Thymus (tissue), 11 donors: ENCODE data around the gene WDR86. TPM values are rescaled to one million over a fixed set of nuclear protein-coding genes. Genes with fewer than 3 reads are reported as not detected.

Source experiments
- DNase-seq, 9 donors: peaks; one replicate each; pipeline ENCODE4 v3.0.0-alpha.2; 2013; ENCODE audit warnings: low spot score in 9 of 9, low read depth in 6 of 9, missing footprints in 1 of 9
- H3K27ac ChIP-seq, 2 donors: one replicate each; pipeline ENCODE4 v1.5.1; 2013; ENCODE audit warnings: control low read depth in 1 of 2, low read depth in 1 of 2, low read length in 1 of 2, mild to moderate bottlenecking in 1 of 2, moderate library complexity in 1 of 2
- H3K27me3 ChIP-seq, 2 donors: one replicate each; pipeline ENCODE4 v1.5.1; 2013; ENCODE audit warnings: low read length in 1 of 2; ENCODE audit not compliant: control insufficient read depth in 2 of 2, insufficient read depth in 1 of 2
- H3K36me3 ChIP-seq, 2 donors: one replicate each; pipeline ENCODE4 v1.5.1; 2013; ENCODE audit warnings: low read length in 1 of 2, mild to moderate bottlenecking in 1 of 2, moderate library complexity in 1 of 2; ENCODE audit not compliant: control insufficient read depth in 2 of 2, insufficient read depth in 2 of 2
- H3K4me1 ChIP-seq, 2 donors: one replicate each; pipeline ENCODE4 v1.5.1; 2013; ENCODE audit warnings: low read length in 2 of 2; ENCODE audit not compliant: control insufficient read depth in 2 of 2, insufficient read depth in 2 of 2
- H3K4me3 ChIP-seq, 2 donors: one replicate each; pipeline ENCODE4 v1.5.1; 2013; ENCODE audit warnings: low read length in 2 of 2, control low read depth in 1 of 2, mild to moderate bottlenecking in 1 of 2
- H3K9me3 ChIP-seq, 2 donors: one replicate each; pipeline ENCODE4 v1.5.1; 2013; ENCODE audit warnings: low read length in 1 of 2, mild to moderate bottlenecking in 1 of 2; ENCODE audit not compliant: control insufficient read depth in 2 of 2, insufficient read depth in 1 of 2
- WGBS: extraction: QIAGEN DNeasy Blood & Tissue Kit; methylation state at CpG from one replicate; pipeline ENCODE4 v1.1.7; 2013; 5-methylcytosine and 5-hydroxymethylcytosine counted together
- polyA plus RNA-seq: library from polyadenylated mRNA; stranded (reverse); fragments of 200-250 nt; gene quantifications from one replicate; pipeline ENCODE4 v1.2.3, GENCODE V29; 2013
- total RNA-seq: library from RNA; stranded (reverse); fragments of 120-200 nt; gene quantifications from one replicate; pipeline ENCODE4 v1.2.4, GENCODE V29; 2013
- donor health status: healthy.

Gene WDR86
- total and polyA plus RNA-seq, 2 donors, result 1.3 to 5.0 TPM

GRCh38 chr7:151386301-151387160 lies 23.3 kb downstream of the WDR86 start:
- no peaks in the 10 kb centered on the region for H3K36me3 ChIP-seq
- WGBS, result 86% methylated on average over 16 of the region's 16 CpGs
- DNase-seq, result no peak
- no peak overlapping the region for H3K27ac ChIP-seq
- H3K27me3 ChIP-seq, result peaks cover 15 to 58% of the 10 kb centered on the region in 2 donors
- H3K4me1 ChIP-seq, result peaks cover 4 to 21% of the 10 kb centered on the region in 2 donors
- no peak overlapping the region for H3K4me3 ChIP-seq
- peaks cover 0 to 13% of the 10 kb centered on the region in 2 donors for H3K9me3 ChIP-seq

GRCh38 chr7:151385626-151386300 lies 24.1 kb downstream of the WDR86 start:
- 94% methylated on average over 26 of the region's 26 CpGs for WGBS
- Histone ChIP-seq H3K4me3 (no peak overlapping the region), H3K27me3 (peaks cover 20 to 66% of the 10 kb centered on the region in 2 donors), H3K36me3 (no peaks in the 10 kb centered on the region), H3K9me3 (peaks cover 0 to 13% of the 10 kb centered on the region in 2 donors), H3K27ac (no peak overlapping the region), H3K4me1 (peaks cover 6 to 24% of the 10 kb centered on the region in 2 donors)
- no peak for DNase-seq

GRCh38 chr7:151384776-151385625 lies 24.8 kb downstream of the WDR86 start:
- peaks cover 0 to under 1% of the 10 kb centered on the region in 2 donors for H3K36me3 ChIP-seq
- H3K27ac ChIP-seq, result no peak overlapping the region
- peaks cover 21 to 69% of the 10 kb centered on the region in 2 donors for H3K27me3 ChIP-seq
- H3K9me3 ChIP-seq, result peaks cover 0 to 13% of the 10 kb centered on the region in 2 donors
- peaks cover 6 to 16% of the 10 kb centered on the region in 2 donors for H3K4me1 ChIP-seq
- no peak overlapping the region for H3K4me3 ChIP-seq
- WGBS, result 94% methylated on average over 26 of the region's 26 CpGs
- no peak for DNase-seq

- Histone ChIP-seq H3K4me3 (no peak overlapping the region), H3K9me3 (peaks cover 0 to 13% of the 10 kb centered on the region in 2 donors), H3K4me1 (peaks cover 6 to 15% of the 10 kb centered on the region in 2 donors), H3K27me3 (peaks cover 21 to 67% of the 10 kb centered on the region in 2 donors), H3K27ac (no peak overlapping the region), H3K36me3 (peaks cover 3 to 4% of the 10 kb centered on the region in 2 donors)
- DNase-seq, result no peak
- WGBS, result 89% methylated on average over 6 of the region's 6 CpGs
Observed at GRCh38 chr7:151384352-151384697, 25.5 kb downstream of the WDR86 start.

- Histone ChIP-seq H3K4me3 (no peak overlapping the region), H3K9me3 (peaks cover 0 to 13% of the 10 kb centered on the region in 2 donors), H3K36me3 (peaks cover 3 to 5% of the 10 kb centered on the region in 2 donors), H3K27ac (no peak overlapping the region), H3K4me1 (peaks cover 6 to 15% of the 10 kb centered on the region in 2 donors), H3K27me3 (peaks cover 21 to 67% of the 10 kb centered on the region in 2 donors)
- 85% methylated on average over 15 of the region's 15 CpGs for WGBS
- no peak for DNase-seq
Observed at GRCh38 chr7:151383638-151384351, 26.0 kb downstream of the WDR86 start.

GRCh38 chr7:151382079-151382885 lies 27.6 kb downstream of the WDR86 start:
- Histone ChIP-seq H3K4me1 (peaks cover 6 to 15% of the 10 kb centered on the region in 2 donors), H3K36me3 (peaks cover 7 to 17% of the 10 kb centered on the region in 2 donors), H3K27ac (no peak overlapping the region), H3K27me3 (peaks cover 21 to 67% of the 10 kb centered on the region in 2 donors), H3K4me3 (peak overlapping the region in 1 of 2 donors; percentile 34), H3K9me3 (peaks cover 0 to 13% of the 10 kb centered on the region in 2 donors)
- 21% methylated on average over 37 of the region's 37 CpGs for WGBS
- peak in 1 of 9 donors; percentile 33 for DNase-seq

- H3K27ac ChIP-seq, result no peak overlapping the region
- H3K9me3 ChIP-seq, result peaks cover 0 to 13% of the 10 kb centered on the region in 2 donors
- peaks cover 6 to 15% of the 10 kb centered on the region in 2 donors for H3K4me1 ChIP-seq
- WGBS, result 4% methylated on average over 83 of the region's 83 CpGs
- H3K4me3 ChIP-seq, result peak overlapping the region in 1 of 2 donors; percentile 34
- peak in 5 of 9 donors; percentile 13 to 48 (median 24) for DNase-seq
- peaks cover 14 to 25% of the 10 kb centered on the region in 2 donors for H3K36me3 ChIP-seq
- peaks cover 21 to 65% of the 10 kb centered on the region in 2 donors for H3K27me3 ChIP-seq
Observed at GRCh38 chr7:151381348-151382078, 28.3 kb downstream of the WDR86 start.
